NCI-H2196 (cell line): ENCODE measurements around the gene ZNF710.
"Not testable (repeated sequence)": the region's sequence is repeated elsewhere in the genome, so short reads cannot be mapped to it uniquely, and the experiment has no call there.

Experiments
- DNase-seq: peaks from one replicate; lab custom pipeline; 2025; ENCODE audit not compliant: unreplicated experiment; lab: John Stamatoyannopoulos, UW

The ZNF710 gene

DNA sequence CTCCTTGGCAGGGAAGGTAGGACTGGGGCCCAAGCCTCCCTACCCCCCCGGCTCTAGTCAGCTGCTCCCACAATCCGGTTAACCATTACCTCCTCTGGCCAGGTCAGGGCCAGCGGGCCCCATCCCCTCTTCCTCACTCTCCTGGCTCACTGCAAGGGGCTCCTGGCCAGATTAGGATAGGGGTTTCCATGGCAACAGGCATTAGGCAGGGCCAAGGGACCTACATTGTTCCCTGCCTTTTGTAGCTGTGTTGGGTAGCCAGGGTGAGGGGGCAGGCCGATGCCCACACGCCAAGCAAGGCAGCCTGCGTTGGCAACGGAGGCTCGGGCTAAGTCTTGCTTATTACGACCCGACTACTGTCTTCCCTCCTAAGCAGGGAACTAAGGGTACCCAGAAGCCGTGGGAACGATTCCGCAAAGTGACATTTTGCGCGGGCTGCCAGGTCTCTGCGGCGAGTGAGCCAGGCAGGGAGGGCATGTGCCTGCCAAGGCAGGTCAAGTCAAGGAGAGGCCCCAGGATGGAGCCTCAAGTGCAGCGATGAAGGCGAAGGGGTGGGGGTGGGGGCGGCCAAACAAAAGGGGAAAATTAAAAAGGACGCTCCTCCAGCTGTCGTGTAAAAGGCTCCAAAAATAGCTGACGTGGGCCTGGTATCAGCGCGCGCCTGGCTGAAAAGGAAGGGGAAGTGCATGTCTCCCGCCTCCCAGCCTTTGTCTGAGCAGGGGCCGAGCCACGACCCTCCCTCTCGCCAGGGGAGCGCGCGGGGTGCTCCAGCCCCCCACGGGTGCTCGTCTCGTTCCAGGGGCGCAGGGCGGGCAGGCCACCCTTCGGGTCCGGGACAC, 100.2 kb downstream of the ZNF710 start:
- DNase-seq = no peak

DNA sequence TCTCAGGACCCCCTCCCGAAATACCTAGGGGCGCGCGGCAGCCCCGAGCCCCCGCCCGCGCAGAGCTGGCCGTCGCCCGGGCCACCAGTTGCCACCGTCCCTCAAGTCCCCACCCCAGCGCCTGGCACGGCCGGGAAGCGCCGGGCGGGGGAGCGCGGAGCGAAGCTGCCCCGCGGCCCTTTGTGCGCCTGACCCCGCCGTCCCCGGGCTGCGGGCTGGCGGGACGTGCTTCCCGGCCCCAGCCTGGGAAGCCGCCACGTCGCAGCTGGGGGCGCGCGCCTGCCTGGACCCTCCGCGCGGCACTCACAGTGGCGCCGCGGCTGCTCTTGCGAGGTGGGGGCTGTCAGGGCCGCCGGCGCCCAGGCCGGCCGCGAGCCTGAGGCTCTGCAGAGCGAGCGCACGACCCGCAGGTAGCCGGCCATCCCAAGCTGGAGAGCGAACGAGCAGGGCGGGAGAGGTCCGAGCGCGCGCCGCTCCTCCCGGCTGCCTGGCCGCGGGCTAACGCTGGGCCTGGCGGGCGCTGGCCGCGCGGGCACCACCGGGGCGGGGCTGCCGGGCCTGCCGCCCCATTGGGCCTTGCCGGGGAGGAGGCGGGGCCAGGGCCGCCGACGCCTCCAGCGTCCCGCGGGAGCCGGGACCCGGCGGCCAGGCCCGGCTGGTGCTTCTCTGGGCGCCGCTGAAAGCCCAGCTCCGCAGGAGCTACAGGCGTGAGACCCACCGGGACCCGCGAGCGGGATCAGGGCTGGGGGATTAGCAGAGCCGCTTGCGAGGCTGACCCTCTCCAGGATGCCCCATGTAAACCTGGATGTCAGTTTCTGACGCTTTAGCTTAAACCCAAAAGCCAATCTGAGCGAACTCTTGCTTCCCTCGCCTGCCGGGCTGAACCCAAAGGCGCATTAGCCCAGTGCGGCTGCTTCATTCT, 101.1 kb downstream of the ZNF710 start, which contains the start of gene IDH2:
TSS of gene IDH2 (minus strand) at position 500 of the 922 bp plus-strand sequence. CDS start at position 422, 78 bp downstream.
- peak; percentile 79 for DNase-seq

GRCh38 chr15:90103701-90104329, 102.7 kb downstream of the ZNF710 start:
- peak; percentile 6 for DNase-seq

- no peak for DNase-seq
These were observed 103.4 kb downstream of the ZNF710 start for GRCh38 chr15:90104551-90104950.

DNA sequence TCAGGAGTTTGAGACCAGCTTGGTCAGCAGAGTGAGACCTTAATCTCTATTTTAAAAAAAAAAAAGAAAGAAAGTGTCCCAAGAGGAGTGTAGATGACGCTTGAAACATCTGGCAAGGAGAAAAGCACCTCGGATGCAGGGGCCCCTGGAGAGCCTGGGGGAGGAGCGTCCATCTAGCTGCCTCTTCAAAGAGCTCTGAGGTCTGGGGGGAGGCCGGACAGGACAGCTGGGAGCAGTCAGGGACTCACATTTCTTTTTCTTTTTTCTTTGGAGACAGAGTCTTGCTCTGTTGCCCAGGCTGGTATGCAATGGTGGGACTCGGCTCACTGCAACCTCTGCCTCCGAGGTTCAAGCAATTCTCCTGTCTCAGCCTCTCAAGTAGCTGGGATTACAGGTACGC, 104.4 kb downstream of the ZNF710 start:
- no peak for DNase-seq

DNA sequence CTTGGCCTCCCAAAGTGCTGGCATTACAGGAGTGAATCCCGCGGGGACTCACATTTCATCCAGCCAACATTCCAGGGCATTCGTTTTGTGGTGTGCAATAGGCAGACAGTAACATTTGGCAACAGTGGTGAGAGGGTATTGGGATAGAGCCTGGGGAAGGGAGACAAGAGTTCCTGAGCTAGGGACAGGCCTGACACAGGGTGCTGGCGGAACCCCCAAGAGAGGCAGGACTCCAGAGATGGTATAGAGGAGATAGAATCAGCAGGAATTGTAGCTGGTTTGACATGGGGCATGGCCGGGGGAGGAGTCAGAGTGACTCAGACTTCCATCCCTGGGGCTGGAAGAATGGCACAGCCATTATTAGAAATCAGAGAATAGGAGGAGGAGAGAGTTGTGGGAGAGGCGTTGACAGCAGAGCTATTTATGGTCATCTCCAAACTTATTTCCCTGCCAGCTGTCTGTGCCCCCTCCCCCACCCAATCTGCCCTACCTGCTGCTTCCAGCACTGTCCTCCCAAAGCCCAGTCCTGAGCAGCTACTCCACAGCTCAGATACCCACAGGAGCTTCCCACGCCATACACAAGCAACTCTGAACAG, 105.5 kb downstream of the ZNF710 start:
- peak; percentile 29 for DNase-seq

DNA sequence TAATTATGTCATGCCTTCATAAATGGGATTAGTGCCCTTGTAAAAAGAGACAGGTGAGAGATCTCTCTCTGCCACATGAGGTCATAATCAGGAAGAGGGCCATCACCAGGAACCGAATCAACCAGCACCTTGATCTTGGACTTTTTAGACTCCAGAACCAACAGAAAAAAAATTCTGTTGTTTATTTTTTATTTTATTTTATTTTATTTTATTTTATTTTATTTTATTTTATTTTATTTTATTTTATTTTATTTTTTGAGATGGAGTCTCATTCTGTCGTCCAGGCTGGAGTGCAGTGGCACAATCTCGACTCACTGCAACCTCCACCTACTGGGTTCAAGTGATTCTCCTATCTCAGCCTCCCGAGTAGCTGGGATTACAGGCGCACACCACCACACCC, 106.9 kb downstream of the ZNF710 start:
- DNase-seq = not testable (repeated sequence)

GRCh38 chr15:90109163-90109751, 108.1 kb downstream of the ZNF710 start:
- not testable (repeated sequence) for DNase-seq

GRCh38 chr15:90113166-90113565, 112.0 kb downstream of the ZNF710 start:
- DNase-seq = no peak

DNA sequence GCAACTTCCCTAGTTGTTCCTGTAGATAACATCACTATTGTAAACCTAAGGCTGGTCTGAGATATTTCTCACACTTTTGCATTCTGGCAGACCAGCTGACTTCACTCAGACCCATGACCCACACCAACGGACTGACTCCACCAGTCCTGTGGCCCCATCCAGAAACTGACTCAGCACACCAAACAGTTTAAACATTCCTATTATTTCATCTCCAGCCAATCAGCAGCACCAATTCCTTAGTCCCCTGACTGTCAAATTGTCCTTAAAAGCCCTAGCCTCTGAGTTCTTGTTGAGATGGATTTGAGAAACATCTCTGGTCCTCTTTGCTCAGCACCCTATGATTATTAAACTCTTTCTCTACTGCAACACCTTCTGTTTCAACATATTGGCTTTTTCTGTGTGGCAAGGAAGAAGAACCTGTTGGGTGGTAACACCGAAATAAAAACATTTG, 113.4 kb downstream of the ZNF710 start:
- DNase-seq = no peak

GRCh38 chr15:90115783-90116182, 114.7 kb downstream of the ZNF710 start:
- no peak for DNase-seq

- no peak for DNase-seq
These were observed 118.2 kb downstream of the ZNF710 start for GRCh38 chr15:90119367-90119766.

DNA sequence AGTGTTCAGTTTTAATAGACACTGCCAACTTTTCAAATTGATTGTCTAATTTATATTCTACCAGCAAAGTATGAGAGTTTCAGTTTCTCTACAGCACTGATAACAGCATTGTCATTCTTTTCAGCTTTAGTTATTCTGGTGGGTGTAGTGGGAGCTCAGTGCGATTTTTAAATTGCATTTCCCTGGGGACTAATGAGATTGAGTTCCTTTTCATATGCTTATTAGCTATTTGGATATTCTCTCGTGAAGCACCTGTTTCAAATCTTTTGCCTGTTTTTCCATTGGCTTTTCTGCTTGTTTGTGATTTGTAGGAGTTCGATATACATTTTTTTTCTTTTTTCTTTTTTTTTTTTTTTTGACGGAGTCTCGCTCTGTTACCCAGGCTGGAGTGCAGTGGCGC, 120.0 kb downstream of the ZNF710 start:
- DNase-seq = no peak

GRCh38 chr15:90124507-90124906, 123.4 kb downstream of the ZNF710 start:
- DNase-seq = no peak

DNA sequence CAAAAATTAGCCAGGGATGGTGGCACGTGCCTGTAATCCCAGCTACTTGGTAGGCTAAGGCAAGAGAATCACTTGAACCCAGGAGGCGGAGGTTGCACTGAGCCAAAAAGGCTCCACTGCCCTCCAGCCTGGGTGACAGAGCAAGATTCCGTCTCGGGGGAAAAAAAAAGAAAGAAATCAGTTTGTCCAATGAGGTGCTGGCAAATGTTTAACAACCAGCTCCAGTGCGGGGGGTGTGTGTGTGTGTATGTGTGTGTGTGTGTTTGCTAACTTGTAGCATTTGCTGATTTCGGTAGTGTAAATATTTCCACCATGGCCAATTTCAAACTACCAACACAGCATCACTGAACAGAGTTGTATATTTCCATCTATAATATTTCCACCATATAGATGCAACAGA, 124.9 kb downstream of the ZNF710 start:
- DNase-seq = no peak

- no peak for DNase-seq
These were observed 125.7 kb downstream of the ZNF710 start for GRCh38 chr15:90126596-90127435.

DNA sequence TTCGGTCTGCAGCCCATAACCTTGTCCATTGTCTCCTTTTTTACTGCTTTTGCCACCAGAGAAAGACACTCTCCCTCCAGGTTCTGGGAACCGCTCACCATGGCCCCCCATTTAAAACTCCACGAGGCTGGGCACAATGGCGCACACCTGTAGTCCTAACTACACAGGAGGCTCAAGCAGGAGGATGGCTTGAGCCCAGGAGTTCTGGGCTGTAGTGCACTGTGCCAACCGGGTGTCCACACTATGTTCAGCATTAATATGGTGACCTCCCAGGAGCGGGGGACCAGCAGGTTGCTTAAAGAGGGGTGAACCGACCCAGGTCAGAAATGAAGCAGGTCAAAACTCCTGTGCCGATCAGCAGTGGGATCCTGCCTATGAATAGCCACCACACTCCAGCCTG, 129.2 kb downstream of the ZNF710 start:
- no peak for DNase-seq
